Kidney (tissue), 14 donors: ENCODE measurements around the gene SYVN1. TPM values are rescaled to one million over a fixed set of nuclear protein-coding genes. Genes with fewer than 3 reads are reported as not detected.

Experiments
- DNase-seq, 5 donors: peaks; one replicate each; pipeline ENCODE4 v3.0.0-alpha.2; 2013 to 2020
- FAIRE-seq: peaks from 2 replicates; lab custom pipeline; 2012; peaks lifted over from hg19 to GRCh38; lab: Jason Lieb, UNC
- H3K27ac ChIP-seq, 2 donors: one replicate each; pipeline ENCODE4 v1.7.0; 2013; ENCODE audit warnings: low read depth in 2 of 2, low read length in 2 of 2, inconsistent platforms in 1 of 2
- H3K27me3 ChIP-seq: one replicate; pipeline ENCODE4 v1.7.1; 2013; ENCODE audit warnings: low read length, inconsistent platforms; ENCODE audit not compliant: control insufficient read depth, insufficient read depth
- H3K36me3 ChIP-seq, 3 donors: one replicate each; pipeline versions ENCODE4 v1.7.0 to v1.7.1; 2013; ENCODE audit warnings: low read length in 3 of 3, control low read depth in 1 of 3, inconsistent platforms in 1 of 3; ENCODE audit not compliant: insufficient read depth in 3 of 3, control insufficient read depth in 2 of 3
- H3K4me1 ChIP-seq, 3 donors: one replicate each; pipeline versions ENCODE4 v1.7.0 to v1.7.1; 2013; ENCODE audit warnings: low read length in 3 of 3, inconsistent platforms in 1 of 3, low read depth in 1 of 3; ENCODE audit not compliant: control insufficient read depth in 2 of 3, insufficient read depth in 2 of 3
- H3K4me3 ChIP-seq, 3 donors: one replicate each; pipeline versions ENCODE4 v1.7.0 to v1.8.1; 2013; ENCODE audit warnings: low read length in 3 of 3, control low read depth in 1 of 3, inconsistent platforms in 1 of 3
- H3K9ac ChIP-seq, 3 donors: one replicate each; pipeline versions ENCODE4 v1.7.0 to v1.7.1; 2013; ENCODE audit warnings: low read length in 3 of 3, control low read depth in 1 of 3, inconsistent platforms in 1 of 3
- H3K9me3 ChIP-seq, 3 donors: one replicate each; pipeline versions ENCODE4 v1.7.0 to v1.7.1; 2013; ENCODE audit warnings: low read length in 3 of 3, control low read depth in 1 of 3, inconsistent platforms in 1 of 3; ENCODE audit not compliant: control insufficient read depth in 2 of 3, insufficient read depth in 1 of 3
- CTCF ChIP-seq: IDR thresholded peaks from 3 replicates; pipeline ENCODE4 v1.5.1; 2012; ENCODE audit warnings: mild to moderate bottlenecking, moderate library complexity, borderline replicate concordance; ENCODE audit not compliant: insufficient read depth; ENCODE audit errors: extremely low read depth
- intact Hi-C: fragments of 100-400 bp; cut with DNase I; formaldehyde crosslinking; loops from one replicate; pipeline ENCODE4 v1.11.1; 2022
- polyA plus RNA-seq: library from polyadenylated mRNA; stranded (reverse); fragments of 350-450 nt; fragmentation: Illumina TruSeq; extraction: RNeasy Lipid Tissue Mini Kit (QIAGEN cat#74804); gene quantifications from one replicate; pipeline ENCODE4 v1.2.3, GENCODE V29; 2014; ENCODE audit warnings: low read depth, low replicate concordance; ENCODE audit not compliant: insufficient read depth
- total RNA-seq: library from RNA; stranded (reverse); fragmentation: NEBNext Ultra II Directional; extraction: Animal tissue kit (Norgen Biotek cat#: 25700); gene quantifications from one replicate; pipeline ENCODE4 v1.2.1, GENCODE V29; 2021
- donor health status: control.
- donor health status: control.
- donor health status: control.
- donor health status: control.
- donor health status: control.
- donor health status: DM: yes; HTN: yes; CAD: no.
- donor health status: Normal renal cell carcinoma (clear cell type).

SYVN1 gene
- total and polyA plus RNA-seq, 2 donors from 2014 or later: 21.2 to 69.8 TPM

GRCh38 chr11:65131417-65131776 is 2.9 kb downstream of the SYVN1 start:
- no peak overlapping the region for H3K27ac ChIP-seq
- H3K9me3 ChIP-seq: no peaks in the 10 kb centered on the region
- no peak overlapping the region for H3K4me3 ChIP-seq
- no peak overlapping the region for H3K9ac ChIP-seq
- DNase-seq (no peak), FAIRE-seq (no peak)
- H3K4me1 ChIP-seq: peaks cover 3 to 22% (median 15%) of the 10 kb centered on the region in 3 donors
- TF ChIP-seq CTCF: no peak
- intact Hi-C loops: no loop called here
- no peaks in the 10 kb centered on the region for H3K27me3 ChIP-seq
- peaks cover 5 to 57% (median 22%) of the 10 kb centered on the region in 3 donors for H3K36me3 ChIP-seq

DNA sequence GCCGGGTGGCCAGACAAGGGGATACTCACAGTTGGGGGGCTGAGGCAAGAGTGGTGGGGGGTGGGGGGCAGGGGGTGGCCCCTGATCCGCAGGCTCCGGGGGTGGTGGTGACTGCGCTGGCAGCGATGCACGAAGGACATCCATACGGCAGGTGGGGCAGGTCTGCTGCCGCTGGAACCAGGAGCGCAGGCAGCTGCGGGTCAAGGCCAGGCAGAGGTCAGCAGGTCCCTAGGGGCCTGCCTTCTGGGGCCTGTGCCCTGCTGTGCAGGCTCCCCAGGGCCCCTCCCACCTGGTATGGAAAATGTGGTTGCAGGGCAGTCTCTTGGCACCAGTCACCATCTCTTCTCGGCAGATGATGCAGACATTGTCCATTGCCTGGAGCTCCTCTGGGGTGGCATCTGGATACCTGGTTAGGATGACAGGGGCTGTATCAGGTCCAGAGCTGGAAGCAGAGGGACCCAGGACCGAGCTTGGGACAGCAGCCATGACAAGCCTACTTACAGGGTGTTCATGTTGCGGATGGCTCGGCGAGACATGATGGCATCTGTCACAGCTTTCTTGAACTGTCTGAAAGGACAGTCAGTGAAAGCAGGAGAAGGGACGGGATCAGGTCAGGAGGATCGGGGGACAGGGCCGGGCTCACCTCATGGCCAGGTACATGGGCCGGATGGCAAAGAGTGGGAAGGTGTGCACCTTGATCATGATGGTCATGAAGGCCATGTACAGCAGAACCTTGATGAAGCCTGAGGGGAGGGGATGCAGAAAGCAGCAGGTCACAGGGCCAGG is 3.5 kb downstream of the SYVN1 start:
- DNase-seq (peak in 1 of 5 donors; percentile 7), FAIRE-seq (no peak)
- no peak overlapping the region for H3K9ac ChIP-seq
- no peak for TF ChIP-seq CTCF
- H3K36me3 ChIP-seq: peaks cover 5 to 60% (median 23%) of the 10 kb centered on the region in 3 donors
- intact Hi-C loops: no loop called here
- H3K4me1 ChIP-seq: peaks cover 3 to 22% (median 15%) of the 10 kb centered on the region in 3 donors
- H3K27ac ChIP-seq: no peak overlapping the region
- H3K27me3 ChIP-seq: no peaks in the 10 kb centered on the region
- no peak overlapping the region for H3K4me3 ChIP-seq
- no peaks in the 10 kb centered on the region for H3K9me3 ChIP-seq

GRCh38 chr11:65129649-65130441 is 4.5 kb downstream of the SYVN1 start:
- FAIRE-seq: no peak
- no peaks in the 10 kb centered on the region for H3K27me3 ChIP-seq
- H3K4me3 ChIP-seq: no peak overlapping the region
- peaks cover 5 to 68% (median 28%) of the 10 kb centered on the region in 3 donors for H3K36me3 ChIP-seq
- H3K9me3 ChIP-seq: no peaks in the 10 kb centered on the region
- H3K27ac ChIP-seq: no peak overlapping the region
- intact Hi-C loops: no loop called here
- peaks cover 3 to 17% (median 13%) of the 10 kb centered on the region in 3 donors for H3K4me1 ChIP-seq
- no peak overlapping the region for H3K9ac ChIP-seq
- DNase-seq: peak in 2 of 5 donors; percentile 6 to 25
- TF ChIP-seq CTCF: no peak
